Measurements from ENCODE around the gene CD163. TPM values are rescaled to one million over a fixed set of nuclear protein-coding genes. Genes with fewer than 3 reads are reported as not detected.

CD163 gene
- total RNA-seq, 1 donor from 2014 or later, result 96.3 TPM

DNA sequence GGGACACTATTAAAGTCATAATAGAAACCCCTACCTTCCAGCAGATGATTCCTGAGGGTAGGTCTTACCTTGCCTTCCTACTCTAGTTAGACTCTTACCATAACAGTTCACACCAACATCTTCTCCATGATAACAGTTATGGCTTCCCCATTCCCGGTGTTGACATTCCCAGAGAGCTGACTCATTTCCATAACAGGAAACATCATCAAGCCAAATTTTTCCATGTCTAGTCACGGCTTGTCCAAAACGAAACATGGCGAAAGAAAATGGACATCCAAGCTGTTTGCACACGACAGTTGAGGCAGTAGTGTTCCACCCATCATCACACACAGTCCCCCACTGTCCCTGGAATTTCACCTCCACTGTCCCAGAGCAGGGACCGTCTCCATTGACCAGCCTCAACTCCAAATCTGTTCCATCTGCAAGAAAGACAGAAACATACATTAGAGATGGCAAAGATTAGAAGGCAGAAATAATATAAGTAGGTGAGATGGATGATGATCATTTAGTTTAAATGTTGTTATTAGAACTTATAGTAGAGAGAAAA, 70.2 kb downstream of the CD163 start:
- Histone ChIP-seq H3K4me1 (no peaks in the 10 kb centered on the region), H3K27me3 (no peaks in the 10 kb centered on the region), H3K36me3 (no peaks in the 10 kb centered on the region), H3K4me3 (no peak overlapping the region), H3K9me3 (no peaks in the 10 kb centered on the region), H3K27ac (no peak overlapping the region)
- no peak for DNase-seq (ENCODE audit: extremely low spot score in 2 of 2)
- TF ChIP-seq POLR2A (IDR thresholded peaks at IDR 0.05) (no peak), POLR2AphosphoS5 (IDR thresholded peaks at IDR 0.05; ENCODE audit: insufficient read depth in 1 of 2, low read depth in 1 of 2) (no peak)
- TF ChIP-seq, protein P1, sequence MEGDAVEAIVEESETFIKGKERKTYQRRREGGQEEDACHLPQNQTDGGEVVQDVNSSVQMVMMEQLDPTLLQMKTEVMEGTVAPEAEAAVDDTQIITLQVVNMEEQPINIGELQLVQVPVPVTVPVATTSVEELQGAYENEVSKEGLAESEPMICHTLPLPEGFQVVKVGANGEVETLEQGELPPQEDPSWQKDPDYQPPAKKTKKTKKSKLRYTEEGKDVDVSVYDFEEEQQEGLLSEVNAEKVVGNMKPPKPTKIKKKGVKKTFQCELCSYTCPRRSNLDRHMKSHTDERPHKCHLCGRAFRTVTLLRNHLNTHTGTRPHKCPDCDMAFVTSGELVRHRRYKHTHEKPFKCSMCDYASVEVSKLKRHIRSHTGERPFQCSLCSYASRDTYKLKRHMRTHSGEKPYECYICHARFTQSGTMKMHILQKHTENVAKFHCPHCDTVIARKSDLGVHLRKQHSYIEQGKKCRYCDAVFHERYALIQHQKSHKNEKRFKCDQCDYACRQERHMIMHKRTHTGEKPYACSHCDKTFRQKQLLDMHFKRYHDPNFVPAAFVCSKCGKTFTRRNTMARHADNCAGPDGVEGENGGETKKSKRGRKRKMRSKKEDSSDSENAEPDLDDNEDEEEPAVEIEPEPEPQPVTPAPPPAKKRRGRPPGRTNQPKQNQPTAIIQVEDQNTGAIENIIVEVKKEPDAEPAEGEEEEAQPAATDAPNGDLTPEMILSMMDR (IDR thresholded peaks at IDR 0.05), result no peak
- intact Hi-C loops (cut with DNase I), result no loop called here

- Histone ChIP-seq H3K9me3 (no peaks in the 10 kb centered on the region), H3K27ac (no peak overlapping the region), H3K27me3 (no peaks in the 10 kb centered on the region), H3K36me3 (no peaks in the 10 kb centered on the region), H3K4me3 (no peak overlapping the region), H3K4me1 (no peaks in the 10 kb centered on the region)
- DNase-seq (ENCODE audit: extremely low spot score in 2 of 2), result no peak
- TF ChIP-seq POLR2AphosphoS5 (IDR thresholded peaks at IDR 0.05; ENCODE audit: insufficient read depth in 1 of 2, low read depth in 1 of 2), result no peak
- no peak for TF ChIP-seq POLR2A (IDR thresholded peaks at IDR 0.05)
- TF ChIP-seq, protein P1 (IDR thresholded peaks at IDR 0.05), result no peak
- intact Hi-C loops (cut with DNase I), result no loop called here
These were observed 71.4 kb downstream of the CD163 start for GRCh38 chr12:7431993-7432685.

Other genes with a start within 250 kb of the CD163 start
- gene ACSM4, start 199.7 kb downstream of the CD163 start, total RNA-seq, result not detected
- 0.74 TPM for gene CD163L1, start 59.6 kb downstream of the CD163 start, total RNA-seq
- gene APOBEC1, start 162.1 kb upstream of the CD163 start, total RNA-seq, result not detected
- gene GDF3, start 192.0 kb upstream of the CD163 start, total RNA-seq, result not detected
- gene DPPA3, start 207.7 kb upstream of the CD163 start, total RNA-seq, result not detected
- gene CLEC4C, start 243.6 kb upstream of the CD163 start, total RNA-seq, result not detected